Activated CD4-positive, CD25-positive, alpha-beta regulatory T cell treated with anti-CD3 and anti-CD28 coated beads, Interleukin-2, amount 50 U/mL, for 24 hours (primary cell): Measurements from ENCODE around the gene SP2.

Experiments
- ATAC-seq, 2 donors: fragments of 150-1000 bp; cut with Tn5 transposase; one replicate each; pipeline ENCODE4 v1.10.0; 2021; ENCODE audit warnings: mild to moderate bottlenecking in 1 of 2, moderate library complexity in 1 of 2

The SP2 gene

DNA sequence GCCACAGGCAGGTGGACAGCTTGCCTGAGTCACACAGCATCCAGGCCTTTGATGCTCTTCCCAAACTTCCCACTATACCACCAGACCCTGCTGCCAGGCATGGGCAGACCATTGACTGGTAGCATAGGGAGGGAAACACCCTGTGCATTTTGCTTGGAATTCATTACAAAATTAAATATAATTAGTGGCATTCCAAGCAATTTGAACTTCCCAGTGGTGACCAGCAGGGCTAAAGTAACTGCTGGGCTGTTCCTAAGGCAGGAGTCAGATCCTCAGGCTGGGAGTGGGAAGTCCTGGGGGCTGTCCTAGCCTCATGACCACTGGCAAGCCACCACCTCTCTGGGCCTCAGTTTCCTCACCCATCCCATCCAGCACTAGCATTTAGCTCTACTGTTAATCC is 57.9 kb downstream of the SP2 start:
- ATAC-seq: no peak

DNA sequence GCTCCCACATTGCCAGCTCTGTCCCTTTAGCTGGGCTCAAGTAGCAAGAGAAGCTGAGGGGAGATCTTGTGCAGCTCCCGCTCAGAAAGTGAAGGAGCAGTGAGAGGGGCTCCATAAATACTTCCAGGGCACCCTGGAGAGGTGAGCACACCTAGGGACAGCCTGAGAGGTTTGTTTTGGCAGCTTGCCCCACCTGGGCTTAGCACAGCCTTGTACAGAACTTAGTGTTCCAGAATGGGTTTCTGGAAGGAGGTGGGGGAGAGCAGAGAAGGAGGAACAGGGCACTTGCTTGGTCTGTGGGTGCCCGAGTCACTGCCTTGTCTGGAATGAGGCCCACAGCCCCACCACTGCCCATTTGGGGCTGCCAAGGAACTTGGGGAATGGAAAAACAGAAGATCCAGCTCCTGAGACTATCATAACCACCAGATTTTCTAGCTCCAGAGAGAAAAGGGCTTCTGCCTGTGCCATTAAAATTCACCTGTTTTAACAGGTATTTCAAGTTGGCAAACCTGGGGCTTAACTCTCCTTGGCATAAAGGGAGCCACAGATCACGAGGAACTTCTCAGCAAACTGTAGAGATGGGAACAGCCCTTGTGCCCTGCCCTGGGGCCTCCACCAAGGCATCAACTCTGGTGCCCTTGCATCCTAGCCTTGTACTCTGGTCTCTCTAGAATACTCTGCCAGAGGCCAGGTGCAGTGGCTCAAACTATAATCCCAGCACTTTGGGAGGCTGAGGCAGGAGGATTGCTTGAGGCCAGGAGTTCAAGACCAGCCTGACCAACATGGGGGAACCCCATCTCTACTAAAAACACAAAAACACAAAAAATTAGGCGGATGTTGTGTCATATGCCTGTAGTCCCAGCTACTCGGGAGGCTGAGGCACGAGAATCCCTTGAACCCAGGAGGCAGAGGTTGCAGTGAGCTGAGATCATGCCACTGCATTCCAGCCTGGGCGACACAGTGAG is 59.7 kb downstream of the SP2 start:
- ATAC-seq: no peak

DNA sequence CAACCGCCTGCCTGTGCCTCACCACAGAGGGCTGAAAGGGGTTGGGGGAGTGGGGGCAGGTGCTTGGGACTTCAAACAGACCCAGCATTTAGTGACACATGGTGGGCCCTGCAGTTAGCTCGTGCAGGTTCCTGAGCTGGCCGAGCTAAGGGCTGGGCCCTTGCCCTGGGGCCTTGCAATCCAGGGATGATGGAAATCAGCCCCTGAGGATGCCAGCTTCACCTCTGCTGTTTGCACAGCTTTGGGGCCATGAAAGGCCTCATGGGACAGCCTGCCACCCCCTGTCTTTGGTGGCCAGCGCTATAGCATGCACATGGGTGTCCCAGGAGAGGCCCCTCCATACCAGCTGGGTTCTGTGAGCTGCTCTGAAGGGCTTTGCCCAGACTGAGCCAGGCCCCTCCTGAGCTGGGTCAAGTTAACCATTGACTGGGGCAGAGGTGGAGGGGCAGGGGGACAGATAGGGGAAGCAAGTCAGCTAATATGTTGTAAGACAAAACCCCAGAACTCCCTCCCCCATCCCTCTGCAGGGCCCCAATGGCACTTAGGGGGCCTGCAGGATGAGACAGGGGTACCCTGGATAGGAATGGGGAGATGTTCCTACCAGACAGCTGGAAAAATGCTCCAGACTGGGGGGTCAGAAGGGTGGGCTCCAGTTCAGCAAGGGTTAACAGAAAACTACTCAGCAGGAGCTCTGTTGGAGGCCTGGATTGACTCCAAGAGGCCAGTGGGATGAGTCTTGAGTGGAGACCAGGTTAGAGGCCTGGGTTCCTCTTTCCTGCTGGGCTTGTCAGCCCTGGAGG is 61.0 kb downstream of the SP2 start:
- ATAC-seq: no peak

DNA sequence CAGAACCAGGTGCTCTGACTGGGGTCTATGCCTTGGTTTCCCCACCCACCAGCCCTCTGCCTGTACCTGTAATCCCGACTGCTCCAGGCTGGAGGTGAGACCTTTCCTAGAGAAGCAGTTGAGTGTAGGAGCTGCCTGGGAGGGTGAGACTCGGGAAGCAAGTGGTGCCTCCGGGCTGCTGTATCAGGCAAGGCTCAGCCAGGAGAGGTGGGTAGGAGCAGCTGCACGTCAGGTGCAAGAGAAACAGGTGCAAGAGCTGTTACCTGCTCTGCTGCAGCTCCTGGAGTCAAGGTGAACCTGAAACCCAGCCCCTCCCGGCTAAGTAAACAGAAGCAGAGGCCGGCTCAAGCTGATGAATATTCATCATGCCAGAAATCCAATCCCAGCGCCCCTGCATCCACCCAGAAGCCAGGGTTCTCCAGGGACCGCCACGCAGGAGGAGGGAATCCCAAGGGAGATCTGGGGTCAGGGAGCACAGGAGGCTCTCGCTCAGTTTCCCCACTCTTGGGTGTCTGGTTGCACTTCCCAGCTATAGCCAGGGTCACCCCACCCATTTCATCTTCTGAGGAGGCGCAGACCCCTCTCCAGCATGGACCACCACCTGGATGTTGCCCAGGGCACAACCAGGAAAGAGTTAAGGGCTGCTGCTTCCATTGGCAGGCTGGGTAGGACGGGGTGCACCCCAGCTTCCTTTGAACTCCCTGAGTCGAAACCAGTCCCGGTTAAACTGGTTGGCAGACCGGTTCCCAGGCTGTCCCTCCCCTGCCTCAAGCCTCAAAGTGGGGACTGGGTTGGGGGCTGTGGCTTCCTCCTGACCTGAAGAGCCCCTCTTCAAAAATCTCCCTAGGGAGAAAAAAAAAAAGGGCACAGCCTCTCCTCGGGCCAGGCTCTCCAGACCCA is 61.8 kb downstream of the SP2 start, which contains the start of gene PRR15L:
PRR15L (minus strand) TSS at position 293 of the 900 bp plus-strand sequence. CDS start 4,649 bp downstream, outside the sequence.
- ATAC-seq: no peak

DNA sequence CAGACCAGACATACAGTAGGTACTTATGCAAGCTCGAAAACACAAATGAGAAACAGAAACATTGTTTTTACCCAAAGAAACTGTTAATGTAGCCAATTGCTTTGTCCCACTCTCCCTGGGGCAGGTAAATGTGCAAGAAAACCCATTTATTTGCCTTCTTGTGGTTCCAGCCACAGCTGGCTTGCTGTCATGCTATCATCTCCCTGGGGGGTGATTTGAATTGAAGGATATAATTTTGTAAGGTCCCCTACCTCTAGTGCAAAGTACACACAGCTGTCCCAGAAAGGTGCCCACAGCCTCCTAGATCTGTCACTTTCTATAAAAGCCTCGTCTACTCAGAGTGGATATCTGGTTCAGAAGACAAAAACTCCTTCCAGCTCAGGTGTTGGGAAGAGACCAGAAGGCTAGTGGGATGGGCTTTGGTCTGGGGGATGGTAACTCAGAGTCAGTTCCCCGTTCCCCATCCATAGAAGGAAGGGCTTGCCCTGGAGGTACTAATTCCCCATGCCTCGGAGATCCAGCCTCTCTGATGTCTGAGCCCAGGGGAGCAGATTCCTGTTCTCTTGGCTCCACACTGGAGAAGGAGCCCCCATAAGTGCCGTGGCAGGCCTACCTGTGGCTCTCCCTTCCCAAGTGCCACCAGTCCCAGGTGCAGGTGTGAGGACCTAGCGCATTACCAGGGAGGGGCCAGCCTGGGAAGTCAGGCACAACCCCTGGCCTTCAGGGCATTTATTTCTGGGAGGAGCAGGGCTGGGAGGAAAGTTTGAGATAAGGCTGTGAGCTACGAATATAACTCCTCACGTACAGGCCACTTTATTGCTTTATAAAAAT is 64.0 kb downstream of the SP2 start:
- no peak for ATAC-seq

DNA sequence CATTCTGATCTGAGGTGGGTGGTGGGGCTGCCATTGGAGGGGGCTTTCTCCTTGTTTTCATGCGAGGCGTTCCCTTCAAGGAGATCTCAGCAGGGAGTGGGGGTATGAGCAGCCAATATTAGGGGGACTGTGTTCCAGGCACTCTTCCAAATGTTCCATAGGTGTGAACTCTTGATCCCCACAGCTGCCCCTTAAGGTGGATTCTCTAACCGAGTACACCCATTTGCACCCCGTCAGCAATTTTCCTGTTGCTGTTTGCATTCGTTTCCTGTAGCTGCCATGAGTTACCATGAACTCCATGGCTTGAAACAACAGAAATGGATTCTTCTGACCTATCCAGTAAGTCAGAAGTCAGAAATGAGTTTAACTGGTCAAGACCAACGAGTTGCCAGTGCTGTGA is 65.4 kb downstream of the SP2 start:
- ATAC-seq: no peak

DNA sequence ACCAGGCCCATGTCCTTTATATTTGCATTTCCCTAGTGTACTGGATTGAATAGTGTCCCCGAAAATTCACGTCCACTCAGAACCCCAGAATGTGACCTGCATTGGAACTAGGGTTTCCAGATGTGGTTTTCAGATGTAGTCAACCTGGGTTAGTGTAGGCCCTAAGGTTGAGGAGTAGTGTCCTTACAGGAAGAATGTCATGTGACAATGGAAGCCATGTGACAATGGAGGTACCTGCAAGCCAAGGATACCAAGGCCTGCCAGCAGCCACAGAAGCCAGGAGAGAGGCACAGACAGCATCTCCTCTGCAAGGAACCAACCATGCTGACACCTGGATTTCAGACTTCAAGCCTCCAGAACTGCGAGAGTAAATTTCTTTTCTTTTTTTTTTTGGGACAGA is 66.9 kb downstream of the SP2 start:
- ATAC-seq: no peak

DNA sequence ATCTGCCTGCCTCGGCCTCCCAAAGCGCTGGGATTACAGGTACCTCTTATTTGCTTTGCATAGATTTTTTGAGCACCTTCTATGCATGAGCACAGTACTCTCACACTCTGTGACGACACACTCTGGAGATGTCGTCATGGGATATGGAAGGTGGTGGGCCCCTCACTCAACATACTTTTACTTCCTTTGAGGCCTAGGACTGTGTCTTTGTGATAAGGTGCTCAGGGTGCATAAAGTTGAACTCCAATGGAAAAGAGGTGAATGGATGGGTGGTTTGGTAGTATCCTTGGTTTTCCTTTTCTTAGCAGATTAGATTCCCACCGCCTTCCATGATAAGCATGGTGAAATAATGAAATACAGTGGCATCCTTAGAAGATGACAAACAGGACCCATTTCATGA is 68.8 kb downstream of the SP2 start:
- no peak for ATAC-seq

DNA sequence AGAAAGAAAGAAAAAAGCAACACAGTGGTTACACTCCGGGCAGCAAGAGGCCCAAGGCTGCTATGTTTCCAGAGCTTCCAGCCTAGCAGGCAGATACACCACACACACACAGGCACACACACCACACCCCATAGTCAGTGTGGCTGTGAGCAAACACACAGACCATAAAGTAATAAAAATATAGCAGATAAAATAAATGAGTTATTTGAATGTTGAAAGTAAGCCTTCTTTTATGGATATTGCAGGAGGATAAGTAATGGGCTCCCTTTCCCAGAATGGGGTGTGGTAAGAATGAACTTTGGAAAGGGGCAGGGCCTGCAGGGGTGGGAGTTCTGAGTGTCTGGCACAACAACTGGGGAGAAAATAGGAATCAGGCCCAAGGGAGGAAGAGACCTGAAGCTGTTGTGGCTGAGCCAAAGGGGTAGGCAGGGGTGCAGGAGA is 70.1 kb downstream of the SP2 start:
- ATAC-seq: no peak

DNA sequence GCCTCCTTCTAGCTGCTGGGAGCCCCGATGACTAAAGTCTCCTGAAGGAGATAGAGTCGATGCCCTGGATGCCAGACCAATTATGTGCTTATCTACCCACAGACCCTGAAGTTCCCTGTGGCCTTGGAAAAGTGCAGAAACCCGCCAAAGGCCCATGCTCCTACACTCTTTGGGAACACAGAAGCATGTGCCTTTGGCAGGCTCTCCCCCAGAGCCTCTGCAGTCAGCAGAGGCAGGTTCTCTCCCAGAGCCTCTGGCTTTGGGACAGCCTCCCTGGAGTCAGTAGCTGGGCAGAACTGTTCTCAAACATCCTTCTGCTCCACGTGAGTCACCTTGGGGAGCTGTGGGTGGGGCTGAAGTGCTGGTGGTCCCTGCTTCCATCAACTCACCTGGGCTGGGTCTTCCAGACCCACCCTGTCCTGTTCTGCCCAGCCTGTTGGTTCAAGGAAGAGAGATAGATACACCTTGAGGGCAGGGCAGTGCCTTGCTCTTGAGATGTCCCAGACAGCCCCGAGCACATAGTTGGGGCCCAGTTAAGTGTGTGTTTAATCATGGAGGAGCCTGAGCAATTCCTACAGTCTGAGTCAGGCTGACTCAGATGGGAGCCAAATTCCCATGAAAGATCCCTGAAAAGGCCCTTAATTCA is 71.7 kb downstream of the SP2 start:
- no peak for ATAC-seq

DNA sequence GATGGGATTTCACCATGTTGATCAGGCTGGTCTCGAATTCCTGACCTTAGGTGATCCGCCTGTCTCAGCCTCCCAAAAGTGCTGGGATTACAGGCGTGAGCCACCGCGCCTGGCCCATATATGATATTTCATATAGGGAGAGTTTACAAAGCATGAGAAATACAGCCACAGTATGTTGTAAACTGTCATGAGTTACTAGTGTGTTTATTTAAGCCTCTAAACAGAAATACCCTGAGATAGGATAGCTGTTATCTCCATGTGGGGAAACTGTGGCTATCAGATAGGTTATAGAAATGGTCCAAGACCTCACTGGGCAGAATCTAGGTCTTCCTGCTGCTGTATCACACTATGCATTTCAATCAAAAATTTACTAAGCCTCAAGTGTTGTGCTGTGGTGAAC is 72.8 kb downstream of the SP2 start:
- ATAC-seq: no peak

DNA sequence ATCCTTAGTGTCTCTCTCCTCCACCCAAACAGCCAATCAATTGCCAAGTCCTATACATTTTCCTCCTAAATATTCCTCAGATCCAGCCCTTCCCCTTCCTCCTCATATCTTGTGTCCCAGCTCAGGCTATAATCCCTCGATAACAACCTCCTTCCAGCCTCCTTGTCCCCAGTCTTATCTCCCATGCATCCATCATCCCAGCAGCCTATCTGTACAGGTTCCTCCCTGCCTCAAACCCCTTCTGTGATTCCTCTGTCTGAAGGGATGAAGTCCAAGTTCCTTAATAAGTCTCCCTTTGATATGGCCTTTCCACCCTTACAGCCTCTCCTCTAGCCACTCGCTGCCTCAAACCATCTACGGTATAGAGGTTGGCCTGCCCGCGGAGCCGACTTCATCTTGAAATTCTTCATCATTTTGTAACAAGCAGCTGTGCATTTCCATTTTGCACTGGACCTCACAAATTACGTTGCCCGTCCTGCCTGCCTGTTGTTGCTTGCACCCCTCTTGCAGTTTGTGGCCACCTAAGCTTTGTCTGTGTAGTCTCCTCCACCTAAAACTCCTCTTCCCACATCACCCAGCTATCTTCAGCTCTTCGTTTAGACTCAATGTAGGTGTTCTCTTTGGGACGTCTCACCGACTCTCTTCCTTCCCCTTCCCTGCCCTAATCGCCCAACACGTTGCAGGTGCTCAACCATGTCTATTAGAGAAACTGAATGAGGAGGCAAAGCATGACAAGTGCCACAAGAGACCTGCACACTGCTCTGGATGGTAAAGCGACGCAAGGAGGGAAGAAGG is 74.1 kb downstream of the SP2 start:
- ATAC-seq: no peak

DNA sequence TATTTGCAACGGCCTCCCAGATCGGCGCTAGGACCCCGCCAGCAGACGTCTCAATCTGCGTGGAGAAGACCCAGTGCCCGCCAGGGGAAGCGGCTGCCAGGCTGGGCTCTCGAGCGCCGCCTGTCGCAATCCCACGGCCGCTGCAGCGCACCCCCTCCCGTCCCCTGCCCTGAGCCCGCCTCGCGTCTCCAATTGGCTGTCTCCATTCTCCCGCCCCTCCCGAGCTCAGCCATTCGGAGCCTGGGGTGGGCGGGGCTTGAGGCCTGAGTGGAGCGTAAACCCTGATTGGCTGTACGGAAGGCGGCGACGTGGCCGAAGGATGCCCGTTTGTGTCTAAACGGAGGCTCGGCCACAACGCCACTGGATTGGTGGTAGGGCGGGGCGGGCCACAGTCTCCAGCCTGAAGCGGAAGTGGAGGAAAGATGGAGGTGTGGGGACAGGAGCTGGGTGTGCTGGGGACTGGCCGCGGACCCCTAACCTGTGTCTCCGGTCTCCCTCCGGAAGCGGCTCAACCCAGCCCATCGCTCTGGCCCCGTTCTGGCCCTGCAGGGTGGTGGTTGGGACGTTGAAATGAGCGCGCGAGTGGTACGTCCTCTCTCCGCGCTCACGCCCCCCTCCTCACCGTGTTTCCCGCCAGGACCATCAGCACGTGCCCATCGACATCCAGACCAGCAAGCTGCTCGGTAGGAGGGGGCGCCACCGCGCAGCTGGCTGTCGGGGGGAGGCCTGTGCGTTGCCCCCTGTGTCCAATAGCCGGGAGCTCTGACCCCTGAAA is 74.9 kb downstream of the SP2 start, which contains the start of gene CDK5RAP3:
CDK5RAP3 (plus strand) TSS at position 389 of the 775 bp plus-strand sequence; CDS start at position 423, 34 bp downstream.
- ATAC-seq: peak; percentile 96 to 99

DNA sequence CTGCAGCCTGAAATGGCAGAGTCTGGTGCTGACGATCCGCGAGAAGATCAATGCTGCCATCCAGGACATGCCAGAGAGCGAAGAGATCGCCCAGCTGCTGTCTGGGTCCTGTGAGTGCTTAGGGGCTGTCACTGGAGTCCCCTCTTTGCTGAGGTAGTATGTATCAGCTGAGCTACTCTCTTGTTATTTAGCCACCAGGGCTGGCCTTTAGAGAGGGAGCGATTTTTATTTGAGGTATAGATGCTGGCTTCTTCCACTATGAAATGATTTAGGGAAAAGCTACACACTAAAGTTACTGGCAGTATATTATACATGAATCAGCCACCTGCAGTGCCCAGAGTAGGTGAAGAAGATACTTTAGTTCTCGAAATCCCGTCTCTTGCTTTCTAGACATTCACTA is 77.5 kb downstream of the SP2 start:
- ATAC-seq: no peak

DNA sequence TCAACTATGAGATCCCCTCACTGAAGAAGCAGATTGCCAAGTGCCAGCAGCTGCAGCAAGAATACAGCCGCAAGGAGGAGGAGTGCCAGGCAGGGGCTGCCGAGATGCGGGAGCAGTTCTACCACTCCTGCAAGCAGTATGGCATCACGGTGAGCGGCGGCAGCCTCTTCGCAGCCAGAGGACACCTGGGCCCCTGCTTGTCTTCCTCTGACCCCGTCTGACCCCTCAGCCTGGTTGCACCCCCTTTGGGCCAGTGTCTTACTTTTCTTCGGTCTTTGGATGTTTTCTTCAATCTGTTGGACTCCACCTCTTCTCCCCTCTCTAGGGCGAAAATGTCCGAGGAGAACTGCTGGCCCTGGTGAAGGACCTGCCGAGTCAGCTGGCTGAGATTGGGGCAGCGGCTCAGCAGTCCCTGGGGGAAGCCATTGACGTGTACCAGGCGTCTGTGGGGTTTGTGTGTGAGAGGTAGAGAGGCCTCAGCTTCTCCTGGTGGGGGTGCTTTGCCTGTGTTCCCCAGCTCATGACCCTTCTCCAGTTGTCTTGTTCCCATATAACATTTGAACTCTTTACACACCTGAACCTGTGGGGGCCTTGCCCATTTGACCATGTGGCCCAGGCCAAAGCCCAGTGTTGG is 79.3 kb downstream of the SP2 start:
- ATAC-seq: no peak

DNA sequence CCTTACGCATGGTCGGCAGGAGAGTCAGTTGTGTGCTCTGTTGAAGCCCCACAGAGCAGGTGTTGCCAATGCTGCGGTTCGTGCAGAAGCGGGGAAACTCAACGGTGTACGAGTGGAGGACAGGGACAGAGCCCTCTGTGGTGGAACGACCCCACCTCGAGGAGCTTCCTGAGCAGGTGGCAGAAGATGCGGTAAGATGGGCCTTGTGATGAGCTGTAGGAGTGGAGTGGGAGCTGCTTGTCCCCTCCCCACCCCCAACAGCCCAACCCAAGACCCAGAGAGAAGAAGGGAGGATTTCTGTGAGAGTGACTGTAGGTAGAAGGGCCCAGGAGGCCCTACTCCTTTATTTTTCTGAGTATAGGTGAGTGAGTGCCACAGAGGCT is 79.8 kb downstream of the SP2 start:
- ATAC-seq: no peak

DNA sequence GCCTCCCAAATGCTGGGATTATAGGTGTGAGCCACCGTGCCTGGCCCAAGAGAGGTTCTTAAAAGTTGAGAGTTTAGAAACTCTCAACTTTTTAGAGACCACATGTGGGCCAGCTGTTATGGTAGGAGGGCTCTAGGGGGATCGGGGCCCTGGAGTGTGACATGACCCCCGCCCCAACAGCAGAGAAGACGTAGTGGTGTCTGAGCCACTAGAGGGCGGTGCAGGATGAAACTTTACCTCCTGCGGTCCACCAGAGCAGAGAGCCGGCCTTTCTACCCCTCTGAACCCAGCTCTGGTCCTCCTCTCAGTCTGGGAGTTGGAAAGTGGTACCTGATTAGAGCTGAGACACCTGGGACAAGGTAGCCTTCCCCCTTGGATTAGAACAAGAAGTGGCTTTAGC is 82.3 kb downstream of the SP2 start:
- ATAC-seq: peak; percentile 67 to 73
